ENCODE measurements around the gene PLEKHO2. TPM values are rescaled to one million over a fixed set of nuclear protein-coding genes. Genes with fewer than 3 reads are reported as not detected.

PLEKHO2 gene
- total and polyA plus RNA-seq, 2 of the 8 experiments (the other 6 are each of a cell fraction or from before 2014, with no cell fraction given): 16.9 to 20.1 TPM

GRCh38 chr15:64807051-64807749 is 34.5 kb upstream of the PLEKHO2 start (continued):
- TF ChIP-seq USF2 (IDR thresholded peaks at IDR 0.05; ENCODE audit: low read length) (0 out of 2 replicates have a peak, but pooled peaks have one; percentile 8), POLR2A (IDR thresholded peaks at IDR 0.05; ENCODE audit: control extremely low read depth in 1 of 2, low read depth in 2 of 2, low read length in 2 of 2) (peak; percentile 51 to 63; a peak in 1 of 3 replicates), ASH2L (IDR thresholded peaks at IDR 0.05; ENCODE audit: low read length) (peak; percentile 56), MAX (IDR thresholded peaks at IDR 0.05) (0 out of 2 replicates have a peak, but pooled peaks have one; percentile 7), TBP (IDR thresholded peaks at IDR 0.05; ENCODE audit: low read depth, low read length) (peak; percentile 39; the same call in 1 of the 2 replicates), RBBP5 (IDR thresholded peaks at IDR 0.05; ENCODE audit: borderline replicate concordance, low read depth, low read length) (no peak), SIRT6 (IDR thresholded peaks at IDR 0.05; ENCODE audit: low read length) (no peak), SP4 (IDR thresholded peaks at IDR 0.05; ENCODE audit: low read length) (peak; percentile 11; the same call in 1 of the 2 replicates), PHF8 (conservative IDR thresholded peaks at IDR 0.05; ENCODE audit: low read depth, low read length) (0 out of 2 replicates have a peak, but pooled peaks have one; percentile 14), SRF (IDR thresholded peaks at IDR 0.05; ENCODE audit: low read depth, low read length) (peak; percentile 81), EP300 (IDR thresholded peaks at IDR 0.05; ENCODE audit: borderline replicate concordance in 1 of 2, low read depth in 2 of 2, low read length in 2 of 2) (no peak), HDAC2 (IDR thresholded peaks at IDR 0.05; ENCODE audit: borderline replicate concordance in 1 of 2, low read depth in 2 of 2, low read length in 2 of 2) (0 out of 4 replicates have a peak, but pooled peaks of 1 of the 2 experiments have one; percentile 15), ATF2 (IDR thresholded peaks at IDR 0.05; ENCODE audit: low read length) (no peak), CTCF (IDR thresholded peaks at IDR 0.05; ENCODE audit: control extremely low read depth in 1 of 3, insufficient read depth in 1 of 3, low read depth in 1 of 3, low read length in 3 of 3) (no peak), CREB1 (IDR thresholded peaks at IDR 0.05) (no peak), KDM4A (IDR thresholded peaks at IDR 0.05; ENCODE audit: low read depth, low read length, severe bottlenecking) (peak; percentile 4), TAF1 (IDR thresholded peaks at IDR 0.05; ENCODE audit: low read depth, low read length) (0 out of 2 replicates have a peak, but pooled peaks have one; percentile 54), BRCA1 (IDR thresholded peaks at IDR 0.05; ENCODE audit: low read depth, low read length) (no peak)

All from H1 (cell line).